Measurements from ENCODE around the gene KRTAP12-3. TPM values are rescaled to one million over a fixed set of nuclear protein-coding genes. Genes with fewer than 3 reads are reported as not detected.

KRTAP12-3 gene
- total RNA-seq, 4 donors from 2014 or later: not detected

GRCh38 chr21:44615911-44616590 lies 41.7 kb upstream of the KRTAP12-3 start:
- no peaks in the 10 kb centered on the region for H3K27me3 ChIP-seq
- no peaks in the 10 kb centered on the region for H3K36me3 ChIP-seq
- TF ChIP-seq CTCF (IDR thresholded peaks at IDR 0.05) (no peak), POLR2A (IDR thresholded peaks at IDR 0.05) (no peak)
- H3K27ac ChIP-seq: no peak overlapping the region
- no peaks in the 10 kb centered on the region for H3K4me1 ChIP-seq
- H3K4me3 ChIP-seq: no peak overlapping the region
- H3K9me3 ChIP-seq: peaks cover 0 to 10% (median 0%) of the 10 kb centered on the region in 4 donors
- peak in 2 of 3 donors; percentile 36 to 40 for DNase-seq

GRCh38 chr21:44616591-44616926 lies 41.2 kb upstream of the KRTAP12-3 start:
- Histone ChIP-seq H3K27me3 (no peaks in the 10 kb centered on the region), H3K4me3 (no peak overlapping the region), H3K27ac (no peak overlapping the region), H3K4me1 (no peaks in the 10 kb centered on the region), H3K36me3 (no peaks in the 10 kb centered on the region), H3K9me3 (peaks cover 0 to 7% (median 0%) of the 10 kb centered on the region in 4 donors)
- no peak for DNase-seq
- TF ChIP-seq CTCF (IDR thresholded peaks at IDR 0.05): no peak
- TF ChIP-seq POLR2A (IDR thresholded peaks at IDR 0.05): no peak

- Histone ChIP-seq H3K4me1 (no peaks in the 10 kb centered on the region), H3K36me3 (no peaks in the 10 kb centered on the region), H3K27ac (no peak overlapping the region), H3K4me3 (no peak overlapping the region), H3K27me3 (no peaks in the 10 kb centered on the region), H3K9me3 (peaks cover 0 to 3% (median 0%) of the 10 kb centered on the region in 4 donors)
- no peak for DNase-seq
- no peak for TF ChIP-seq CTCF (IDR thresholded peaks at IDR 0.05)
Observed at GRCh38 chr21:44617071-44617501, 40.6 kb upstream of the KRTAP12-3 start.

GRCh38 chr21:44618504-44618903 lies 39.2 kb upstream of the KRTAP12-3 start:
- H3K4me1 ChIP-seq: no peaks in the 10 kb centered on the region
- peak overlapping the region; percentile 5 to 65 (median 44) for H3K27ac ChIP-seq
- peaks cover 0 to 5% (median 2%) of the 10 kb centered on the region in 4 donors for H3K9me3 ChIP-seq
- TF ChIP-seq CTCF (IDR thresholded peaks at IDR 0.05): peak in 3 of 6 experiments; percentile 22 to 41 (median 31)
- TF ChIP-seq POLR2A (IDR thresholded peaks at IDR 0.05): no peak
- no peaks in the 10 kb centered on the region for H3K36me3 ChIP-seq
- no peaks in the 10 kb centered on the region for H3K27me3 ChIP-seq
- peak in 2 of 3 donors; percentile 45 to 56 for DNase-seq
- H3K4me3 ChIP-seq: no peak overlapping the region

GRCh38 chr21:44618909-44619308 lies 38.8 kb upstream of the KRTAP12-3 start:
- H3K27ac ChIP-seq: peak overlapping the region; percentile 5 to 65 (median 44)
- no peak for TF ChIP-seq POLR2A (IDR thresholded peaks at IDR 0.05)
- no peak for TF ChIP-seq CTCF (IDR thresholded peaks at IDR 0.05)
- peak in 2 of 3 donors; percentile 52 to 71 for DNase-seq

More at GRCh38 chr21:44618909-44619308, 38.8 kb upstream of the KRTAP12-3 start:
- Histone ChIP-seq H3K4me1 (no peaks in the 10 kb centered on the region), H3K27me3 (no peaks in the 10 kb centered on the region), H3K36me3 (no peaks in the 10 kb centered on the region), H3K9me3 (peaks cover 0 to 8% (median 2%) of the 10 kb centered on the region in 4 donors), H3K4me3 (no peak overlapping the region)
